Measurements from ENCODE around the gene AMOT. TPM values are rescaled to one million over a fixed set of nuclear protein-coding genes. Genes with fewer than 3 reads are reported as not detected.

AMOT gene
- polyA plus RNA-seq, 1 donor (not counting 4 experiments of a cell fraction or from before 2014, with no cell fraction given): 0.21 TPM

DNA sequence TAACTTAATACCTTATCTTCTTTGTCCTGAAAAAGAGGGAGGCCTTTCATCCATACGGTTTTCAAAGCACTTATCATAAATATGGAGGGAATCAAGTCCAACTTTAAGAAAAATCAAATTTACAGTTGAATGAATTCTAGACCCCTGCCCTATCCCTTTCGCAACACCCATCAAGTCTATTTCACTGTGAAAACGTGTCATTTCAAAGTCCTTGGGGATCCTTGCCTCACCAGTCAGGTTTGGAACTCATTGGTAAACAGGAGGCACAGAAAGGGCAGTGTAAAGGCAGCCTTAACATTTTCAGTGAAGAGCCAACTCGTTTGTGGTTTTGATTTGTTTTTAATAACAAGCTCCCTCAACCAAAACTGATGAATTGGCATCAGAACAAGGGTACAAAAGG, 66.5 kb downstream of the AMOT start:
- Histone ChIP-seq H3K4me1 (ENCODE audit: control insufficient read depth, extremely low read depth, insufficient read depth, low read length) (no peaks in the 10 kb centered on the region), H3K4me2 (ENCODE audit: control insufficient read depth, extremely low read depth, insufficient read depth, low read depth, low read length) (no peak overlapping the region), H3K4me3 (ENCODE audit: control insufficient read depth in 2 of 3, extremely low read depth in 1 of 3, insufficient read depth in 2 of 3, low read depth in 1 of 3, low read length in 3 of 3) (no peak overlapping the region), H3K27ac (ENCODE audit: control insufficient read depth, insufficient read depth, low read length) (no peak overlapping the region), H3K36me3 (ENCODE audit: control insufficient read depth in 2 of 2, extremely low read depth in 1 of 2, insufficient read depth in 2 of 2, low read length in 2 of 2) (no peaks in the 10 kb centered on the region), H3K9ac (ENCODE audit: control insufficient read depth, extremely low read depth, insufficient read depth, low read length) (no peak overlapping the region), H3K79me2 (ENCODE audit: control insufficient read depth, insufficient read depth, low read length) (no peaks in the 10 kb centered on the region), H4K20me1 (ENCODE audit: control insufficient read depth, extremely low read depth, insufficient read depth, low read length) (no peaks in the 10 kb centered on the region), H3K9me1 (ENCODE audit: control insufficient read depth, extremely low read depth, insufficient read depth, low read length) (no peaks in the 10 kb centered on the region), H3K27me3 (ENCODE audit: control insufficient read depth, extremely low read depth, insufficient read depth, low read length) (peaks cover 4% of the 10 kb centered on the region), H2AFZ (ENCODE audit: control insufficient read depth, low read length) (no peak overlapping the region), H3K9me3 (ENCODE audit: control insufficient read depth, low read depth, low read length) (no peaks in the 10 kb centered on the region)
- dilution Hi-C loops (cut with MboI; ENCODE audit: extremely low pct_ligation_motif_present, low sequenced_read_pairs): no loop called here
- no peak for DNase-seq (ENCODE audit: low read depth, low spot score)
- no peak for TF ChIP-seq EZH2 (IDR thresholded peaks at IDR 0.05; ENCODE audit: low read length)
- TF ChIP-seq CTCF (optimal IDR thresholded peaks at IDR 0.05 in 1 of 3, IDR thresholded peaks at IDR 0.05 in 1 of 3, conservative IDR thresholded peaks at IDR 0.05 in 1 of 3; ENCODE audit: extremely low read depth in 1 of 3, insufficient read depth in 2 of 3, low read length in 3 of 3): no peak
- no peak for FAIRE-seq

DNA sequence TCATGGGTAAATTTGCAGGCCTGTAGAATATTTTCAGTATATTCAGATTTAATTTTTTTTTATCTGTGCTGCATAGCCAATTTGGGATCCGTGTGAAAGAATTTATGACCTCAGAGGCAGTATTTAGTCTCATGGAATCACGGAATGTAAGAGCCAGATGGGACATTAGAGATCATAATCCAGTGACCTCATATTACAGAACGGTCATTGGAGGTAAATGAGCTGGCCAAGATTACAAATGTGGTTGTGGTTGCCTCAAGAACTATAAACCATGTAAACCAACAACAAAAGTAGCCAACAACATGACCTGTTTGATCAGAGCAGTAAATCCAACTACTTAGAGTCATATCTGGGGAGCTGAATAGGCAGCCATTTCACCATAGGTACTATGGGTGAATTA, 71.6 kb downstream of the AMOT start:
- no peak for FAIRE-seq
- H3K4me2 ChIP-seq (ENCODE audit: control insufficient read depth, extremely low read depth, insufficient read depth, low read depth, low read length): no peak overlapping the region
- no peak overlapping the region for H3K9ac ChIP-seq (ENCODE audit: control insufficient read depth, extremely low read depth, insufficient read depth, low read length)
- H4K20me1 ChIP-seq (ENCODE audit: control insufficient read depth, extremely low read depth, insufficient read depth, low read length): no peaks in the 10 kb centered on the region
- no peak overlapping the region for H2AFZ ChIP-seq (ENCODE audit: control insufficient read depth, low read length)
- TF ChIP-seq EZH2 (IDR thresholded peaks at IDR 0.05; ENCODE audit: low read length): no peak
- TF ChIP-seq CTCF (optimal IDR thresholded peaks at IDR 0.05 in 1 of 3, IDR thresholded peaks at IDR 0.05 in 1 of 3, conservative IDR thresholded peaks at IDR 0.05 in 1 of 3; ENCODE audit: extremely low read depth in 1 of 3, insufficient read depth in 2 of 3, low read length in 3 of 3): no peak
- no peak overlapping the region for H3K27ac ChIP-seq (ENCODE audit: control insufficient read depth, insufficient read depth, low read length)
- no peaks in the 10 kb centered on the region for H3K79me2 ChIP-seq (ENCODE audit: control insufficient read depth, insufficient read depth, low read length)
- DNase-seq (ENCODE audit: low read depth, low spot score): no peak
- H3K9me3 ChIP-seq (ENCODE audit: control insufficient read depth, low read depth, low read length): no peaks in the 10 kb centered on the region
- H3K4me1 ChIP-seq (ENCODE audit: control insufficient read depth, extremely low read depth, insufficient read depth, low read length): no peaks in the 10 kb centered on the region
- H3K9me1 ChIP-seq (ENCODE audit: control insufficient read depth, extremely low read depth, insufficient read depth, low read length): no peaks in the 10 kb centered on the region
- H3K4me3 ChIP-seq (ENCODE audit: control insufficient read depth in 2 of 3, extremely low read depth in 1 of 3, insufficient read depth in 2 of 3, low read depth in 1 of 3, low read length in 3 of 3): no peak overlapping the region
- no peaks in the 10 kb centered on the region for H3K36me3 ChIP-seq (ENCODE audit: control insufficient read depth in 2 of 2, extremely low read depth in 1 of 2, insufficient read depth in 2 of 2, low read length in 2 of 2)
- dilution Hi-C loops (cut with MboI; ENCODE audit: extremely low pct_ligation_motif_present, low sequenced_read_pairs): no loop called here
- H3K27me3 ChIP-seq (ENCODE audit: control insufficient read depth, extremely low read depth, insufficient read depth, low read length): no peaks in the 10 kb centered on the region

All from keratinocyte (primary cell).